ENCODE data around the gene CIART. TPM values are rescaled to one million over a fixed set of nuclear protein-coding genes. Genes with fewer than 3 reads are reported as not detected.
A peak's percentile ranks its signal among the peaks of the same experiment; 100 is the strongest.
"Not testable (repeated sequence)": the region's sequence is repeated elsewhere in the genome, so short reads cannot be mapped to it uniquely, and the experiment has no call there.

CIART gene
- 9.3 TPM for polyA plus RNA-seq (ENCODE audit: insufficient read length)
- long read RNA-seq, donor 1, partial matches to known transcripts: 0 of 5 reads
- long read RNA-seq, donor 1, other reads (novel, unspliced or antisense): 0 of 5 reads
- long read RNA-seq, donor 2, partial matches to known transcripts: 0 of 3 reads
- long read RNA-seq, donor 2, other reads (novel, unspliced or antisense): 0 of 3 reads
- long read RNA-seq, donor 3, partial matches to known transcripts: 0 of 1 reads
- long read RNA-seq, donor 3, other reads (novel, unspliced or antisense): 0 of 1 reads
- long read RNA-seq, donor 4, partial matches to known transcripts: 0 of 1 reads
- long read RNA-seq, donor 4, other reads (novel, unspliced or antisense): 0 of 1 reads
- long read RNA-seq, donor 5, partial matches to known transcripts: 0 of 6 reads
- long read RNA-seq, donor 5, other reads (novel, unspliced or antisense): 0 of 6 reads
- long read RNA-seq, donor 6, partial matches to known transcripts: 0 of 1 reads
- long read RNA-seq, donor 6, other reads (novel, unspliced or antisense): 0 of 1 reads
- long read RNA-seq, donor 7, partial matches to known transcripts: 0 of 4 reads
- long read RNA-seq, donor 7, other reads (novel, unspliced or antisense): 0 of 4 reads
- long read RNA-seq, donor 8, partial matches to known transcripts: 0 of 4 reads
- long read RNA-seq, donor 8, other reads (novel, unspliced or antisense): 0 of 4 reads

GRCh38 chr1:150281758-150282557 is at the start of gene CIART:
TSS of gene CIART (plus strand) at chr1:150282554. CDS start at chr1:150283268, 714 bp downstream.
- DNase-seq: peak; percentile 95

GRCh38 chr1:150232921-150233320 is 49.4 kb upstream of the CIART start:
- DNase-seq: not testable (repeated sequence)

- peak; percentile 61 for DNase-seq
These were observed 48.7 kb upstream of the CIART start for GRCh38 chr1:150233359-150234308.

- DNase-seq: no peak
These were observed 48.1 kb upstream of the CIART start for GRCh38 chr1:150234309-150234565.

DNA sequence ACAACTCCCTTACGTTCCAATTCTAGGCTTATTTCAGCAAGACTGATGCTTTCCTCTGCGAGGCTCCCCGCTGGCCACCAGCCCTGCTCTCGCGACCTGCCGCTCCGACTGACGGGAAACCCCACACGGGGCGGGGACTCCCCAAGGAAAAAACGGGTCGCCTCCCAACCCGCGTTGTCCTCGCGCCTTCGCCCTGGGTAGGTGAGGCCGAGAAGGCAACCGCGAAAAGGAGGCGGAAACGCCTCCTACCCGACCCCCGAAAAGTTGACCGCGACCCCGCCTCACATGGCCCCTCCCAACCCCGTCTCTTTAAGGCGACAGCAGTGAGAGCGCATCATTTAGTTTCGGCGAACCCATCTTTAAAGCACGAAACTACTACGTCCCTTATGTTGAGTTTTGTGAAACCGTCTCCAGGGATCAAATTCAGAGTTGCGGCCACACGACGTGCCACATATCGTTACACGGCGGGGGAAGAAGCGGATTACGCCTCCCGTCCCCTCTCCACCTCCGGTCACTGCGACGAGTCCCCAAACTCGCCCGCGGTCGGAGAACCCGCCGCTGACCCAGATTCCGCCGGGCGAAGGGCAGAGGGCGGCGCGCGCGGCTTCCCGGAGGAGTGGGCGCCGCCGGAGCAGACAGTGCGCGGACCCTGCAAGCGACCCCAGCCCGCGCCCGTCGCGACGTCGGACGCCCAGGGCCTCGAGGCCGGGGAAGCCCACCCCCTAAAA is 47.6 kb upstream of the CIART start:
- peak; percentile 68 for DNase-seq

GRCh38 chr1:150235294-150235851 is 47.0 kb upstream of the CIART start:
- DNase-seq: no peak

- peak; percentile 99 for DNase-seq
These were observed 46.3 kb upstream of the CIART start, which contains the start of gene ANP32E for GRCh38 chr1:150235852-150236613. TSS of gene ANP32E (minus strand) at chr1:150236112. CDS start at chr1:150235786, 326 bp downstream.

DNA sequence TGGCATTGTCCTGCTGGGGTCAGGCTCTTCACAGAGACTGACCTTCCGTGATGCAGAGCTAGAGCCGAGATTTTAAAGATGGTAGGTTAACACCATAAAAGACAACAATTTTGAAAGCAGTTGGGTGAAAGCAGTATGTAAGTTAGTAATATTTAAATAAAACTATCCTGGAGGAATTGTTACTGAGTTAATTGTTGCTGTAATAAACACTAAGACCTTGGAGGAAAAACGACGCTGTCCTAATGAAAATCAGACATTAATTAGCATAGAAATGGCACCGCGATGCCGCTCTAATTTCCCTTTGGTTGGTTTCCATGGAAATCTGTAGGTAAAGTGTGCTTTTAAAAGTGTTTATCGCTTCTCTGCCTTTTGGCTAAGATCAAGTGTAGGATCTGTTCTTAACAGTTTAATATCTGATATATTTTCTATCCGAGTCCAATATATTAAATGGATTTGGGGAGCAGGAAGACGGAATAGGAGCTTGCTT is 45.7 kb upstream of the CIART start:
- DNase-seq: no peak

GRCh38 chr1:150237176-150237575 is 45.2 kb upstream of the CIART start:
- DNase-seq: not testable (repeated sequence)

DNA sequence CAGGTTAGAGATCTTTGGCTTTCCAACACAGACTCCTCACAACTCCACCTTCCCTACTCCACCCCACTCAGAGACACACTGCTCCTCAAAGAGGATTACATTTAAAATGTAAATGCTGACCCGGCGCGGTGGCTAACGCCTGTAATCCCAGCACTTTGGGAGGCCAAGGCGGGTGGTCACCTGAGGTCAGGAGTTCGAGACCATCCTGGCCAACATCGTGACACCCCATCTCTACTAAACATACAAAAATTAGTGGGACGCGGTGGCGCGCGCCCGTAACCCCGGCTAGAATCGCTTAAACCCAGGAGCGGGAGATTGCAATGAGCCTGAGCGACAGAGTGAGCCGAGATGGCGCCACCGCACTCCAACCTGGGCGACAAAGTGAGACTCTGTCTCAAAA is 44.6 kb upstream of the CIART start:
- no peak for DNase-seq

DNA sequence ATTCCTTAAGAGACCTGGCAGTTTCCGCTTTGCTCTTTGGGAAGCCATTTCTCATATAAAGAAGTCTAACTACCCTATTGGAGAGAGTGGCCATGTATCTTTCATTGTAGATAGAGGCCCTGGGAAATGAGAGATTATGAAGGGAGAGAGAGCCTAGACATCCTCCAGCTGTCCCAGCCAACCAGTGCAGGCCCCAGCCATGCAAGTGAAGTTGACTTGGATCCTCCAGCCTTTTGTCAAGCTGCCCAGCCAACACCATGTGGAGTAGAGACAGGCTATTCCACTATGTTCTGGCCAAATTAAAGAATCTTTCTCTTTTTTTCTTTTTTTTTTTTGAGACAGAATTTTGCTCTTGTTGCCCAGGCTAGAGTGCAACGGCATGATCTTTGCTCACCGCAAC is 39.4 kb upstream of the CIART start:
- DNase-seq: no peak

GRCh38 chr1:150249936-150250335 is 32.4 kb upstream of the CIART start:
- DNase-seq: no peak

- DNase-seq: peak; percentile 18
These were observed 26.2 kb upstream of the CIART start for GRCh38 chr1:150256198-150256553.

DNA sequence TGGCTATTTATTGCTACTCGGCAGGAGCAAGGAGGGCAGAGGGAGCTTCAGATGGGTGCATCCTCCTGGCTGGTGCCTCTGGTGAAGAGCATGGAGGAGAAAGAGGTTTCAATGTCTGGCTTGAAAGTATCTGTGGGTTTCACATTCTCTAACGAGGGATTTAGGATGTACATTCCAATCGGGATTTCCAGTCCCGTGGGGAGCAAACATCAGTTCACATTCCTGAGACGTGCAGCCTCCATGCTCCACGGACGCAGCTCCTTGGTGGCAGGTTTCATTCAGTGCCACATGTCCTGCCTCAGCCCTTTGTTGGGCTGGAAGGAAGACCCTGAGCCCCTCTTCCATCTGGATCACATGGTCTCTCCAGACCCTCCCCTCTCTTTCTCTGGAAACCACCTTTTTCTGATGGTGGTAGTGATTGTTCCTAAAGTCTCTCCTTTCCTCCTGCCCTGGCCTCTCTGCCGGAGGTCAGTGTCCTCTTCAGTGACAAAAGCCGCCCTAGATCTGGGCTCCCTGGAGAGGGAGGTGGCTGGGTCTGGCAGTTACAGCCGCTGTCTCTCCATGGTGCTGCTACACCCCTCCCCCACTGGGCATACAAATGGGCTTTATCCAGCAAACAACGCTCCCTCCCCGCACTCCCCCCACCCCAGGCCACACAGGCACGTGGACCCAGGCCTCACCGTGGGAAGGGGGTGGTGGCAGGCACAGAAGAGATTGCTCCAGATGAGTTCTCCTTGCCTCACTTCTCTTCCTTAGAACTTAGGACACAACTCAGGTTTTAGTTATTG is 25.6 kb upstream of the CIART start:
- DNase-seq: no peak

DNA sequence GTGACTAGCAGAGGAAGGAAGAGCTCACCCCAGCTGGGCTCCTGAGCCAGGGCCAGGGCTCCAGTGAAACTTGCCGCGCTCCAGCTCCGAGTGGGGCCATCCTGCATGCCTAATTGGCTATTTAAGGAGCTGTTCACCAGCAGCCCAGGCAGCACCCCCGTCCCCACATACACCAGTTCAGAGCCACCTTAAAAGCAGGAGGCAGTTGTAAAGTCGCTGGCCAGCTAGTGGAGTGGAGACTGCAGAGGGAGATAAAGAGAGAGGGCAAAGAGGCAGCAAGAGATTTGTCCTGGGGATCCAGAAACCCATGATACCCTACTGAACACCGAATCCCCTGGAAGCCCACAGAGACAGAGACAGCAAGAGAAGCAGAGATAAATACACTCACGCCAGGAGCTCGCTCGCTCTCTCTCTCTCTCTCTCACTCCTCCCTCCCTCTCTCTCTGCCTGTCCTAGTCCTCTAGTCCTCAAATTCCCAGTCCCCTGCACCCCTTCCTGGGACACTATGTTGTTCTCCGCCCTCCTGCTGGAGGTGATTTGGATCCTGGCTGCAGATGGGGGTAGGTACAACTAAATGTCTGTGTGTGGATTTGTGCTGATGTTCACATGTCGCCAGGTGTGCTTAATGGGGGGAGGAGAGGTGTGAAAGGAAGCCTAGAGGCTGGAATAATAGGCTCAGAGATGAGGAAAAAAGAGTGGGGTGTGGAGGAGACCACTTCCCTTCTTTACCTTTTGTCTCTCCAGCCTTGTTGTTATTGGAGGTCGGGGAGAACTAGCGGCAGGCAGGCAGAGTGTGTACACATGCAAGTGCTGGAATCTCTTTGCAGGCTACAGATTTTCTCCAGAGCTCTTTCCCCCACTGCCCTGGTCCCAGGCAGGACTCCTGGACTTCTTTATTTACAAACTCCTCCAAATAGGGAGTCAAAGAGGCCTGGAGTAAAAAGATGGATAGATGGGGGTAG is 24.4 kb upstream of the CIART start, which contains the start of gene CA14:
TSS of gene CA14 (plus strand) at position 151 of the 962 bp plus-strand sequence. CDS start at position 506, 355 bp downstream.
- peak; percentile 31 for DNase-seq

DNA sequence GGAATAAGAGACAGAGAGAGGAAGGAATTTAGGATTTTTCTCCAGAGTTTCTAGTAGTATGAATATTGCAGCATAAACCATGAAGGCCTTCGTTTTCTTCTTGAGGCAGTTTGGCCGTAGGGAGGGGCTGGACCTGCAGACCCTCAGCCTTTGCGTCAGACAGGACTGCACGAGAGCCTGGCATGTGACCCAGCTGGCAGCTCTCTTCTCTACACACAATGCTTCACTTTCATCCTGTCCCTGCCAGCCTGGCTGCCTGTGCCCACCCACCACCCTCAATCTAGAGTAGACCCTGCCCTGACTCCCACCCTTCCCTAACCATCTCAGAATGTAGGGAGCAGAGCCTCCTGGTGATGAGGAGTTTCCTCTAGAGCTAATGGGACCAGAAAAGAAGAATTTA is 23.1 kb upstream of the CIART start:
- DNase-seq: no peak

Data from left kidney (tissue), 8 donors.